Measurements from ENCODE around the gene ITGA3.

The ITGA3 gene

DNA sequence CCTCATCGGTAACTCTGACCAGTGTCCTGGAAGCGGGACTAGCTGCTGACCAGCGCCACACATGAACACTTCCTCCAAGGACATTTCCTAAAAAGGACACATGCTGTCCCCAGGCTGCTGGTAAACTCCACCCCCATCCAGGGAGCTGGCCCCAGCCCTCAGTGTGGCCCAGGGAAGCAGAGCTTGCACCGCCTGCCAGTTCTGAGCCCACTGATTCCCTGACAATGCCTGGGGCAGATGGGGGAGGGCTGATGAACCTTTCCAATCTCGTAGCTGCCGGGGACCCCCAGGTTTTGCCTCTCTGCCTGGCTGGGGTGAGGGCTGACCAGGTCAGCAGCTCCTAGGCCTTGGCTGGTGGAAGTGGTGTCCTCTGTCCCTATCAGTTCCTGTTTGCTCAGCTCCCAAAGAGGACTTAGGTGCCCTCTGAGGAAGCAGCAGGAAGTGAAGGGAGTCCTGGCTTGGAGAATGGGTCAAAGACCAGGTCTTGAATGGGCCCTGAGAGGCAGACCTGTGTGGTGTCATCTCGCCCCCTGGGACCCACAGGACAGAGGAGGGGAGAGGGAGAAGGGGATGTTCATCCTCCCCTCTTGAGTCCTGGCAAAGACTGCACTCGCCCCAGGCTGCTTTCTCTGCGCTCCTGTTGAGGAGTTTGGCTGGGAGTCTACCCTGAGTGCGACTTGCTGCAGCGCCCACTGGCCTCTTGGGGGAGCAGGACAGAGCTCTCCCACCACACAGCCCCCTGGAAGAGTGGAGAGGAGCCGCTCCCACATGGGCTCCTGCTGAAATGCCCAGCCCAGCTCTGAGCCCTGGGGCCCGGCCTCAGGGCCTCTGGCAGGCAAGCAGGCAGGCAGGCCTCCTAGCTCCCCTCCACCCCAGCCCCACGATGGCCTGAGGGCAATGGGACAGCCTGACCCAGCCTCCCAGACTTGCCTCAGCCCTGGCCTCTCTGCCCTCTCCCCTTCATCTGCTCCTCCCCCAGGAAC is 56.1 kb downstream of the ITGA3 start:
- TF ChIP-seq, protein P1, sequence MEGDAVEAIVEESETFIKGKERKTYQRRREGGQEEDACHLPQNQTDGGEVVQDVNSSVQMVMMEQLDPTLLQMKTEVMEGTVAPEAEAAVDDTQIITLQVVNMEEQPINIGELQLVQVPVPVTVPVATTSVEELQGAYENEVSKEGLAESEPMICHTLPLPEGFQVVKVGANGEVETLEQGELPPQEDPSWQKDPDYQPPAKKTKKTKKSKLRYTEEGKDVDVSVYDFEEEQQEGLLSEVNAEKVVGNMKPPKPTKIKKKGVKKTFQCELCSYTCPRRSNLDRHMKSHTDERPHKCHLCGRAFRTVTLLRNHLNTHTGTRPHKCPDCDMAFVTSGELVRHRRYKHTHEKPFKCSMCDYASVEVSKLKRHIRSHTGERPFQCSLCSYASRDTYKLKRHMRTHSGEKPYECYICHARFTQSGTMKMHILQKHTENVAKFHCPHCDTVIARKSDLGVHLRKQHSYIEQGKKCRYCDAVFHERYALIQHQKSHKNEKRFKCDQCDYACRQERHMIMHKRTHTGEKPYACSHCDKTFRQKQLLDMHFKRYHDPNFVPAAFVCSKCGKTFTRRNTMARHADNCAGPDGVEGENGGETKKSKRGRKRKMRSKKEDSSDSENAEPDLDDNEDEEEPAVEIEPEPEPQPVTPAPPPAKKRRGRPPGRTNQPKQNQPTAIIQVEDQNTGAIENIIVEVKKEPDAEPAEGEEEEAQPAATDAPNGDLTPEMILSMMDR (IDR thresholded peaks at IDR 0.05; ENCODE audit: borderline replicate concordance, extremely low read depth, low read length, poor library complexity, severe bottlenecking), result no peak
- TF ChIP-seq EZH2 (IDR thresholded peaks at IDR 0.05; ENCODE audit: borderline replicate concordance, low read depth, low read length, severe bottlenecking), result no peak
- H3K36me3 ChIP-seq (ENCODE audit: insufficient read depth, low read length), result no peaks in the 10 kb centered on the region
- peaks cover 8% of the 10 kb centered on the region for H3K27me3 ChIP-seq (ENCODE audit: insufficient read depth, low read length, poor library complexity)
- DNase-seq (no peak), ATAC-seq (ENCODE audit: insufficient read depth, low read depth) (no peak)
- H3K9me3 ChIP-seq (ENCODE audit: insufficient read depth, low read length, severe bottlenecking), result no peaks in the 10 kb centered on the region
- H3K4me1 ChIP-seq (ENCODE audit: insufficient read depth, low read length), result no peaks in the 10 kb centered on the region
- H2AFZ ChIP-seq (ENCODE audit: low read depth, low read length), result no peak overlapping the region
- H3K4me2 ChIP-seq (ENCODE audit: insufficient read depth, low read length), result no peak overlapping the region
- no peak overlapping the region for H3K27ac ChIP-seq (ENCODE audit: low read length)
- H3K4me3 ChIP-seq (ENCODE audit: low read depth in 1 of 2, low read length in 2 of 2), result no peak overlapping the region
- H4K20me1 ChIP-seq (ENCODE audit: insufficient read depth, low read length), result no peaks in the 10 kb centered on the region; the same call in 1 of the 2 replicates
- H3K79me2 ChIP-seq (ENCODE audit: insufficient read depth, low read length), result no peaks in the 10 kb centered on the region
- H3K9ac ChIP-seq (ENCODE audit: low read depth, low read length), result no peak overlapping the region

DNA sequence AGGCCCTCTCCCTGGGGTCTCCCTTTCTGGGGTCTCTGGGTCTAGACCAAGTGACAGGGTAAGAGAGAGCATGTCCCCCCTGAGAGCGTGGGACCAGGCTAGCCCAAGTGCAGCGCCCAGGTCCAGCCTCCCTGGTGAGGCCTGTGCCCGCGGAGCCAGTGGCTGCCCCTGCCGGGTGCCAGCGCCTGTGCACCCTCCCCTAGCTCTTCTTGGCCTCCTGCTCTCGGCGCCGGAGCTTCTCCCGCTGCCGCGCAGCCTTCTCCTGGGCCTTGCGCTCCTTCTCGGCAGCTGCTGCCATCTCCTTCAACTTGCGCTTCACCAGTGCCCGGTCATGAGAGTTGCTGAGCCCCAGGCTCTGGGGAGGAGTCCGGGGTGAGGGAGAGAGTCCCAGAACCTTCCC is 56.8 kb downstream of the ITGA3 start:
- Histone ChIP-seq H3K9ac (ENCODE audit: low read depth, low read length) (no peak overlapping the region), H3K4me3 (ENCODE audit: low read depth in 1 of 2, low read length in 2 of 2) (no peak overlapping the region), H3K9me3 (ENCODE audit: insufficient read depth, low read length, severe bottlenecking) (no peaks in the 10 kb centered on the region), H3K4me1 (ENCODE audit: insufficient read depth, low read length) (no peaks in the 10 kb centered on the region), H3K27me3 (ENCODE audit: insufficient read depth, low read length, poor library complexity) (peaks cover 16% of the 10 kb centered on the region), H3K36me3 (ENCODE audit: insufficient read depth, low read length) (no peaks in the 10 kb centered on the region), H3K4me2 (ENCODE audit: insufficient read depth, low read length) (no peak overlapping the region), H2AFZ (ENCODE audit: low read depth, low read length) (no peak overlapping the region), H4K20me1 (ENCODE audit: insufficient read depth, low read length) (no peaks in the 10 kb centered on the region; the same call in 1 of the 2 replicates), H3K27ac (ENCODE audit: low read length) (no peak overlapping the region), H3K79me2 (ENCODE audit: insufficient read depth, low read length) (no peaks in the 10 kb centered on the region)
- no peak for ATAC-seq (ENCODE audit: insufficient read depth, low read depth)
- no peak for DNase-seq
- TF ChIP-seq, protein P1 (IDR thresholded peaks at IDR 0.05; ENCODE audit: borderline replicate concordance, extremely low read depth, low read length, poor library complexity, severe bottlenecking), result no peak
- no peak for TF ChIP-seq EZH2 (IDR thresholded peaks at IDR 0.05; ENCODE audit: borderline replicate concordance, low read depth, low read length, severe bottlenecking)

DNA sequence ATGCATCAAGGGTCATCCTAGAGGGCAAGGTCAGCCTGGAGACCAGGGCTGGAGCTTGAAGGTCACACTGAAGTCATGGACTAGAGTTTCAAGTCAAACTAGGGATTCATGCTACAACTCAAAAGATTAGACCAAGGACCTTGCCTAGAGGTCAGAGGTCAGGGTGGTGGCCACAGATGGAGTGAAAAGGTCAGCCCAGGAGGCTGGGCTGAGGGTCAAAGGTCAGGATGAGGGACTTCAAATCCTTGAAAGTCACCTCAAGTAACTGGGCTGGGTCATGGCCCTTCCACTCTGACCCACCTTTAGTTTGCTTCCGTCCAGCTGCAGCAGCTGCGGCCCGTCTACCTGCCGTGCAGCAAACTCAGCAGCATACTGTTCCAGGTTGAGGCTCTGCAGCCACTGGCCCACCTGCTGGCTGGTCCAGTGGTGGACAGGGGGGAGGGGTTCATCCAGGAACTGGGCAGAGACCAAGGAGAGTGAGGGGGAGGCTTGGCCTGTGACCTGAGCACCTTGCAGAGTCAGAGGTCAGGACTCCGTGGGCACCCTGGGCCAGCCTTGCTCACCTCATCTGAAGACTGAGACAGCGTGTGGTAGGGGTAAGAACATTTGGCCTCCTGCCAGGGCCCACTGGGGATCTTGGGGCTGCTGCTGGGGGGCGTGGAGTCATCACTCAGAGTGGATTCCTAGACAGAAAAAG is 57.9 kb downstream of the ITGA3 start:
- H2AFZ ChIP-seq (ENCODE audit: low read depth, low read length), result no peak overlapping the region
- no peaks in the 10 kb centered on the region for H3K36me3 ChIP-seq (ENCODE audit: insufficient read depth, low read length)
- peaks cover 27% of the 10 kb centered on the region for H3K27me3 ChIP-seq (ENCODE audit: insufficient read depth, low read length, poor library complexity)
- H3K27ac ChIP-seq (ENCODE audit: low read length), result no peak overlapping the region
- no peak for ATAC-seq (ENCODE audit: insufficient read depth, low read depth)
- H3K4me3 ChIP-seq (ENCODE audit: low read depth in 1 of 2, low read length in 2 of 2), result no peak overlapping the region
- no peak overlapping the region for H3K9ac ChIP-seq (ENCODE audit: low read depth, low read length)
- H3K4me2 ChIP-seq (ENCODE audit: insufficient read depth, low read length), result no peak overlapping the region
- H3K4me1 ChIP-seq (ENCODE audit: insufficient read depth, low read length), result no peaks in the 10 kb centered on the region
- TF ChIP-seq, protein P1 (IDR thresholded peaks at IDR 0.05; ENCODE audit: borderline replicate concordance, extremely low read depth, low read length, poor library complexity, severe bottlenecking), result no peak
- no peak for TF ChIP-seq EZH2 (IDR thresholded peaks at IDR 0.05; ENCODE audit: borderline replicate concordance, low read depth, low read length, severe bottlenecking)
- H3K79me2 ChIP-seq (ENCODE audit: insufficient read depth, low read length), result no peaks in the 10 kb centered on the region
- no peak for DNase-seq
- no peaks in the 10 kb centered on the region; the same call in none of the 2 replicates for H4K20me1 ChIP-seq (ENCODE audit: insufficient read depth, low read length)
- no peaks in the 10 kb centered on the region for H3K9me3 ChIP-seq (ENCODE audit: insufficient read depth, low read length, severe bottlenecking)

All from DND-41 (cell line).